Measurements from ENCODE around the gene SERPINF2. TPM values are rescaled to one million over a fixed set of nuclear protein-coding genes. Genes with fewer than 3 reads are reported as not detected.
A peak's percentile ranks its signal among the peaks of the same experiment; 100 is the strongest.

The SERPINF2 gene
- total RNA-seq, 1 donor from 2014 or later: 0.33 TPM

DNA sequence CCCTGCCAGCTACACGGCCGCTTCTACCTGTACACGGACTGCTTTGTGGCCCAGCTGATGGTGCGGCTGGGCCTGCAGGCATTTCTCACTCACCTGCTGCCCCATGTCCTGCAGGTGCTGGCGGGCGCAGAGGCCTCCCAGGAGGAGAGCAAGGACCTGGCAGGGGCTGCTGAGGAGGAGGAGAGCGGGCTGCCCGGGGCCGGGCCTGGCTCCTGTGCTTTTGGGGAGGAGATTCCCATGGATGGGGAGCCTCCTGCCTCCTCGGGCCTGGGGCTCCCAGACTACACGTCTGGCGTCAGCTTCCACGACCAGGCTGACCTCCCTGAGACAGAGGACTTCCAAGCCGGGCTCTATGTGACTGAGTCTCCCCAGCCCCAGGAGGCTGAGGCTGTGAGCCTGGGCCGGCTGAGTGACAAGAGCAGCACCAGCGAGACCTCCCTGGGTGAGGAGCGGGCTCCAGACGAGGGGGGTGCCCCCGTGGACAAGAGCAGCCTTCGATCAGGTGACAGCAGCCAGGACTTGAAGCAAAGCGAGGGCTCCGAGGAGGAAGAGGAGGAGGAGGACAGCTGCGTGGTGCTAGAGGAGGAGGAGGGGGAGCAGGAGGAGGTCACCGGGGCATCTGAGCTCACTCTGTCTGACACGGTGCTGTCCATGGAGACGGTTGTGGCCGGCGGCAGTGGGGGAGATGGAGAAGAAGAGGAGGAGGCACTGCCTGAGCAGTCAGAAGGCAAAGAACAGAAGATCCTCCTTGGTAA lies 14.6 kb upstream of the SERPINF2 start:
- Histone ChIP-seq H3K36me3 (peaks cover 54% of the 10 kb centered on the region), H3K4me3 (no peak overlapping the region), H3K9me3 (replicated peaks) (no peaks in the 10 kb centered on the region), H3K27ac (replicated peaks) (no peak overlapping the region), H3K4me1 (peaks cover 78% of the 10 kb centered on the region), H3K27me3 (ENCODE audit: low read depth) (no peaks in the 10 kb centered on the region)
- TF ChIP-seq, protein P1, sequence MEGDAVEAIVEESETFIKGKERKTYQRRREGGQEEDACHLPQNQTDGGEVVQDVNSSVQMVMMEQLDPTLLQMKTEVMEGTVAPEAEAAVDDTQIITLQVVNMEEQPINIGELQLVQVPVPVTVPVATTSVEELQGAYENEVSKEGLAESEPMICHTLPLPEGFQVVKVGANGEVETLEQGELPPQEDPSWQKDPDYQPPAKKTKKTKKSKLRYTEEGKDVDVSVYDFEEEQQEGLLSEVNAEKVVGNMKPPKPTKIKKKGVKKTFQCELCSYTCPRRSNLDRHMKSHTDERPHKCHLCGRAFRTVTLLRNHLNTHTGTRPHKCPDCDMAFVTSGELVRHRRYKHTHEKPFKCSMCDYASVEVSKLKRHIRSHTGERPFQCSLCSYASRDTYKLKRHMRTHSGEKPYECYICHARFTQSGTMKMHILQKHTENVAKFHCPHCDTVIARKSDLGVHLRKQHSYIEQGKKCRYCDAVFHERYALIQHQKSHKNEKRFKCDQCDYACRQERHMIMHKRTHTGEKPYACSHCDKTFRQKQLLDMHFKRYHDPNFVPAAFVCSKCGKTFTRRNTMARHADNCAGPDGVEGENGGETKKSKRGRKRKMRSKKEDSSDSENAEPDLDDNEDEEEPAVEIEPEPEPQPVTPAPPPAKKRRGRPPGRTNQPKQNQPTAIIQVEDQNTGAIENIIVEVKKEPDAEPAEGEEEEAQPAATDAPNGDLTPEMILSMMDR (IDR thresholded peaks at IDR 0.05; ENCODE audit: borderline replicate concordance): no peak
- intact Hi-C loops (cut with micrococcal nuclease): no loop called here
- no peak for DNase-seq

DNA sequence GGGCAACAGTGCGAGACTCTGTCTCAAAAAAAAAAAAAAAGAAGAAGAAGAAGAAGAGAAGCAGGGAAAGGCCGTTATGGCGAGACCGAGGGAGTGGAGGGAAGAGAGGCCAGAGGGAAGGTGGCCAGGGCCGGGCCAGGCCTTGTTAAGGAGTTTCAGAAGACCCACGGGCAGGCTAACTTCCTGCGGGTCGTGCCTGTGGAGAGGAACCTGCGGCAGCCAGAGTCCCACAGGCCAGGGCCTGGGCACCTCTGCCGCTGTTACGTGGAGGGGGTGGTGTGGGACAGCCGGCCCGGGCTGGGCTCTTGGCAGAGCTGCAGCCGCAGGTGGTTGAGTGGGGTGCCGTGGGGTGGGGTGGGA lies 12.7 kb upstream of the SERPINF2 start:
- Histone ChIP-seq H3K27me3 (ENCODE audit: low read depth) (no peaks in the 10 kb centered on the region), H3K9me3 (replicated peaks) (no peaks in the 10 kb centered on the region), H3K27ac (replicated peaks) (peak overlapping the region; percentile 86), H3K4me1 (peaks cover 61% of the 10 kb centered on the region), H3K4me3 (peak overlapping the region; percentile 47), H3K36me3 (peaks cover 67% of the 10 kb centered on the region)
- TF ChIP-seq, protein P1 (IDR thresholded peaks at IDR 0.05; ENCODE audit: borderline replicate concordance): no peak
- intact Hi-C loops (cut with micrococcal nuclease): no loop called here
- no peak for DNase-seq

GRCh38 chr17:1730326-1731193 lies 12.1 kb upstream of the SERPINF2 start:
- H3K27me3 ChIP-seq (ENCODE audit: low read depth): no peaks in the 10 kb centered on the region
- H3K4me3 ChIP-seq: peak overlapping the region; percentile 47
- H3K27ac ChIP-seq (replicated peaks): peak overlapping the region; percentile 86
- peaks cover 71% of the 10 kb centered on the region for H3K36me3 ChIP-seq
- intact Hi-C loops (cut with micrococcal nuclease): no loop called here
- TF ChIP-seq, protein P1 (IDR thresholded peaks at IDR 0.05; ENCODE audit: borderline replicate concordance): no peak
- peak; percentile 88 for DNase-seq
- peaks cover 54% of the 10 kb centered on the region for H3K4me1 ChIP-seq
- no peaks in the 10 kb centered on the region for H3K9me3 ChIP-seq (replicated peaks)

DNA sequence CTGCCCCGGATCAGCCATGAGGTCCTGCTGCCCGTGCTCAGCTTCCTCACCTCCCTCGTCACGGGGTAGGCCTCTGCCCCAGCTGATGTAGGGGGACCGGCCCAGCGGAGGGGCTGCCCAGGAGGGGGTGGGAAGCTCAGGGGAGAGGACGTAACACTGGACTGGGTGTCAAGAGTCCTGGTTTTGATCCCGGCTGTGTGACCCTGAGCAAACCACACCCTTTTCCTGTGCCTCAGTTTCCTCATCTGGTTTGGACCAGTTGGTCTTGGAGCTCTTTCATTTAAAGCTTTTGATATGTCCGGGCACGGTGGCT lies 11.5 kb upstream of the SERPINF2 start:
- intact Hi-C loops (cut with micrococcal nuclease): no loop called here
- Histone ChIP-seq H3K27me3 (ENCODE audit: low read depth) (no peaks in the 10 kb centered on the region), H3K27ac (replicated peaks) (peak overlapping the region; percentile 86), H3K36me3 (peaks cover 73% of the 10 kb centered on the region), H3K4me3 (peak overlapping the region; percentile 47), H3K9me3 (replicated peaks) (no peaks in the 10 kb centered on the region), H3K4me1 (peaks cover 54% of the 10 kb centered on the region)
- DNase-seq: no peak
- TF ChIP-seq, protein P1 (IDR thresholded peaks at IDR 0.05; ENCODE audit: borderline replicate concordance): no peak

- H3K4me1 ChIP-seq: peaks cover 55% of the 10 kb centered on the region
- intact Hi-C loops (cut with micrococcal nuclease): no loop called here
- no peaks in the 10 kb centered on the region for H3K9me3 ChIP-seq (replicated peaks)
- H3K27ac ChIP-seq (replicated peaks): no peak overlapping the region
- no peaks in the 10 kb centered on the region for H3K27me3 ChIP-seq (ENCODE audit: low read depth)
- TF ChIP-seq, protein P1 (IDR thresholded peaks at IDR 0.05; ENCODE audit: borderline replicate concordance): no peak
- peaks cover 64% of the 10 kb centered on the region for H3K36me3 ChIP-seq
- no peak for DNase-seq
- no peak overlapping the region for H3K4me3 ChIP-seq
Observed at GRCh38 chr17:1732241-1732832, 10.3 kb upstream of the SERPINF2 start.
